Measurements from ENCODE around the gene SUMF1.
"Not testable (repeated sequence)": the region's sequence is repeated elsewhere in the genome, so short reads cannot be mapped to it uniquely, and the experiment has no call there.

Gene SUMF1

DNA sequence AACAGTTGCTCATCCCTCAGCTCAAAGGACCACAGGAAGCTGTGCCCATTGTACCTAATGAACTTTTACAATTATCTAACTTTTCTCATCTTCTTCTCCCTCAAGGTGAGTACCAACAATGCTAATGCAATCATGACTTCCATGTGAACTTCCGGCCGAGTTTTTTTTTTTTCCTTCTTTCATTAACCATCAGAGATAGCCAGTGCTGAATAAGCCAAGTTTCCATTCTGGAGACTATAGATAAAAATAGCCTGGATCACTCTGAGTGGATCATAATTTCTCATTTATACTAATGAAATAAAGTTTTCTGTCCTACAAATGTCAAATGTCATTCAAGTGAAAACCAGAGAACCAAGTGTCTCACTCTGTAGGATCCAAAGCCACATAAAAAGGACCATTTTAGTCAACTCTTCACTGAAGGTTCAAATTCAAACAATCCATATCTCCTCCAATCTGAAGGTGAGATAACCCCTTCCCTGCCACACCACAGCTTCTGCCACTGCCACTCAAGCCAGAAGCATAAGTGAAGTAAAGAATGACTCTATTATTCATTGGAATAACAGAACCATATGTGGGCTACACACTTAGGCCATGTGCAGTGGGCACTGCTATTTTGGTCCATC, 5.5 kb downstream of the SUMF1 start:
- no peak for DNase-seq (ENCODE audit: low spot score)

DNA sequence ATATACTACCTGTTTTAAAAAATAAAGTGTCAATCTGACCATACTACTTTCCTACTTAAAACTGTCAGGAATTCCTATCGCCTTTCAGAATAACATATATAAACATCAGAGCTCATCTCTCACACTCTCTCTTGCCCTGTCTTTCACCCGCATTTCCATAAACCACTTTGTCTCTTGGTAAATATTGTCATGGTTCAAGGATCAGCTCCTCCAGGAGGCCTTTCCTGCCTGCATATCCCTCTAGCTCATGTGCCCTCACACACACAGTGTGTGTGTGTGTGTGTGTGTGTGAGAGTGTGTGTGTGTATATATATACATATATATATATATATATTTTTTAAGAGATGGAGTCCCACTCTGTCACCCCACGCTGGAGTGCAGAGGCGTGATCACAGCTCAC, 6.7 kb downstream of the SUMF1 start:
- no peak for DNase-seq (ENCODE audit: low spot score)

DNA sequence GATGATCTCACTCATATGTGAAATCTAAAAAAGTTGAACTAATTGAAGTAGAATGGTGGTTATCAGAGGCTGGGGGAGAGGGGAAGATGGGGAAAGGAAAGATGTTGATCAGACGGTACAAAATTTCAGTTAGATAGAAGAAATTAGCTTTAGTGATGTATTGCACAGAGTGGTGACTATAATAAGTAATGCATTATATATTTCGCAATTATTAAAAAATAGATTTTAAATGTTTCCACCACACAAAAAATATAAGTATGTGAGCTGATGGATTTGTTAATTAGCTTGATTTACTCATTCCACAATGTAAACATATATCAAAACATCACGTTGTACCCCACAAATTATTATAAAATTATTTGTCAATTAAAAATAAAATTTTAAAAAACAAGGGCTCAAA, 8.1 kb downstream of the SUMF1 start:
- no peak for DNase-seq (ENCODE audit: low spot score)

DNA sequence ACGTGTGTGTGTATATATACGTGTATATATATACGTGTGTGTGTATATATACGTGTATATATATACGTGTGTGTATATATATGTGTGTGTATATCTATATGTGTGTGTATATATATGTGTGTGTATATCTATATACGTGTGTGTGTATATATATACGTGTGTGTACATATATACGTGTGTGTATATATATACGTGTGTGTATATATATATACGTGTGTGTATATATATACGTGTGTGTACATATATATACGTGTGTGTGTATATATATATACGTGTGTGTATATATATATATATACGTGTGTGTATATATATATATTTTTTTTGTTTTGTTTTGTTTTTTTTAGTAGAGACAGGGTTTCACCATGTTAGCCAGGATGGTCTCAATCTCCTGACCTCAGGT, 10.3 kb downstream of the SUMF1 start:
- DNase-seq (ENCODE audit: low spot score) = not testable (repeated sequence)

DNA sequence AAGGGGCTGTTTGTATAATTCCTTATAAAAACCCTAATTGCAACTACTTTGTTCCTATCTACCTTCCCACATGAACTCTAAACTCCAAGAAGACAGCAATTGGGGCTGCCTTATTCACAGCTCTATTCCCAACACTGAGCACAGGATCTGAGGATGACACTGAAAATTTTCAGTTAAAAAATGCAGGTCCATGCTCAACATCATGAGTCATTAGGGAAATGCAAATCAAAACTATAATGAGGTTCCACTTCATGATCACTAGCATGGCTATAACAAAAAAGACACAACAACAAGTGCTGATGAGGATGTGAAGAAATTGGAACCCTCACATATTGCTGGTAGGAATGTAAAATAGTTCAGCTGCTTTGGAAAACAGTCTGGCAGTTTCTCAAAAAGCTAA, 12.9 kb downstream of the SUMF1 start:
- no peak for DNase-seq (ENCODE audit: low spot score)

DNA sequence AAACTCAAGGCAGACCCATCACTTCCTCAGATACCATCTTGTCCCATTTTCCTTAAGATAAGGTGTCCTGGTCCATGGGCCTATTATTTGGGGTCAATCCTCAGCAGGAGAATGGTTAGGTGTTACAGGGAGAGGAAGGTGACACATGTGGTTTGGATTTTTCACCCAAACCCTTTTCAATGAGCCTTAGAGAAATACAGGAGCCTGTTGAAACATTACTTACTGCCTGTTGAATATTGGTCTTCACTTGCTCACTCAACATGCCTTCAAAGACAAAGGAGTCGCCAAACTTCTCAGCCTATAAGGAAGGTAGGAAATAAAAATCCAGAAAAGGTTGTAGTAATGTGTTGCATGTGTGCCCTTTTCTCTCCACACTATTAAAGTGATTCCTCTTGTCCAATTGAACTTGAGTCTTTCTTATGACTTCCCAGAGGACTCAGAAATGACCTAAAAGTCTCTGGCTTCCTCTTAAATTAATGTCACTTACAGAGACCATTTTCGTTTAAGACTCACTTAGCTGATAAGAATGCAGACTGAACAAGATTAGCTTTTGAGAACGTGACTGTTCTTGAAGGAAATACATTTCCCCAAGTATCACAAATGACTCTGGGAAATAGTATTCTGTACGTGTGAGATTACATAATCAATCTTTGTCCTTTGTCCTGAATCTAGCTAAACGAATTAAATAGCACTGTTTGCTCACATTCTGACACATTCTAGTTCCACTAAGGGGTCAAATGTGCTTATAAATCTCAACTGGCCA, 17.8 kb downstream of the SUMF1 start:
- no peak for DNase-seq (ENCODE audit: low spot score)

DNA sequence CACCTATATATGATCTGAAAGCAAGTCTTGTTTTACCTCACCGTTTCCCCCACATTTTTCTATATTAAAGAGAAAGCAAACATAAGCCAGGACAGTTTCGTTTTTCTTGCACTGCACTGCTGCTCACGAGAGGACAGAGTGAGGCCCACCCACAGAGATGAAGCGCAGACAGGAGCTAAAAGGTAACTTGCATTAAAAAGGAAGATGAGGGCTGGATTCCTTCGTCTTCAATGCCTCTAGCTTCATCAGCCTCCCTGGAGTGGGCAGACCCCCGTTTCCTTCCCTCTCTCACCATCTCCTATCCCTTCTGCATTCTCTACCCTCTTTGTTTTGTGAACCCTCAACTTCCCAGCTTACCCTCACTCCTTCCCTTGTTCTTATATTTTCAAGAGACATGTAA, 18.9 kb downstream of the SUMF1 start:
- DNase-seq (ENCODE audit: low spot score) = no peak

DNA sequence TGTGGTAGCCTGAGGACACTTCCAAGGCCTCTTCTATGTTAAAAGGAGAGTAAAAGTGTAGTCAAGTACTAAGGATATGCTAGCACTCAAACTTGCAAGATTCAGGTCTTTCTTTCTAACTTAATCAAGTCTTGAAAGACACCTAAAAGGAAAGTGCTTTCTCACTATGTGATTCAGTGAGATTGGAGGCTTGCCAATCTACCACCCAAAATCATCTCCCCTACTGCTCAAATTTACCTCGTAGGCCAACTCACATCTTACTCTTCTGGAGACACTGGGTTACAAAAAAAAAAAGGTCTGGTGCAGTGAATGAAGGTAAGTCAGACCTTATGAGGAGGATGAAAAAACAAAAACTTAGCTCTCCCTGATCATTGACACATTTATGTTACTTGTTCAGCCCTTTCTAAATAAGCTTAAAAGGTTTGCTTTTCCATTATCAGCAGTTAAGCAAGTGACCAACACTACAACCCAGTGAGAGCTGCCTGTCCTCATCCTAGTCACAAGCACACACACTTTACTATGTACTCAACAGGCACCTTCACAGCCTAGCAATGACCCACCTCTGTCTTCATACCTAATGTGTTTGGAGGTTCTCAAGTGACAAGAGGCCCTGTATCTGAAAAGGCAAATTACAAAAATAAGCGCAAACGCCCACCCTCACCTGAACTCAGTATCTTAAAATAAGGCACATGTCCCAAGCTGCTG, 19.6 kb downstream of the SUMF1 start:
- no peak for DNase-seq (ENCODE audit: low spot score)

DNA sequence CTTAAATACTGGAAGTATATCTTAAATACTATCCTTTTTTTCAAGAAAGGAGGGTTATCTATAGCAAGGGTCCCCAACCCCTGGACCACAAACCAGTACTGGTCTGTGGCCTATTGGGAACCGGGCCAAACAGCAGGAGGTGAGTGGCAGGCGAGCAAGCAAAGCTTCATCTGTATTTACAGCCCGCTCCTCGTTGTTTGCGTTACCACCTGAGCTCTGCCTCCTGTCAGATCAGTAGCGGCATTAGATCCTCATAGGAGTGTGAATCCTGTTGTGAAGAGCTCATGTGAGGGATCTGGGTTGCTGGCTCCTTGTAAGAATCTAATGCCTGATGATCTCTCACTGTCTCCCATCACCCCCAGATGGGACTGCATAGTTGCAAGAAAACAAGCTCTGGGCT, 26.1 kb downstream of the SUMF1 start:
- DNase-seq (ENCODE audit: low spot score) = no peak

DNA sequence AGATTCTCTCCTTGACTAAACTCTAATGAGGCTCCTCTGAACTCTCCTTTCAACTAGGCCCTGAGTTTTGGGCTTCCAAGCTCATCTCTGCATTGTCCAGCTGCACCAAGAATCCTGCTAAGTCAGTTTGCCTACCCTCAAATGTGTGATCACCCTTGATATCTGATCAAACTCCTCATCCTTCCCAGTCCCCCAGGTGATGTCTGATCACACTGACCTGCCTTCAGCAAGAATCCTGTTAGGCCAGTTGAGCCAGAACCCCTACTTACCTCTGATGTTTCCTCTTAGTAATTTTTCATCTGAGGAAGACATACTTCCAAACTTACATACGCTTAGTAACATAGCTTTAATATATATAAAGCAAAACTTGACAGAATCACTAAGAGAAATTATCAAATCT, 28.8 kb downstream of the SUMF1 start:
- DNase-seq (ENCODE audit: low spot score) = no peak

DNA sequence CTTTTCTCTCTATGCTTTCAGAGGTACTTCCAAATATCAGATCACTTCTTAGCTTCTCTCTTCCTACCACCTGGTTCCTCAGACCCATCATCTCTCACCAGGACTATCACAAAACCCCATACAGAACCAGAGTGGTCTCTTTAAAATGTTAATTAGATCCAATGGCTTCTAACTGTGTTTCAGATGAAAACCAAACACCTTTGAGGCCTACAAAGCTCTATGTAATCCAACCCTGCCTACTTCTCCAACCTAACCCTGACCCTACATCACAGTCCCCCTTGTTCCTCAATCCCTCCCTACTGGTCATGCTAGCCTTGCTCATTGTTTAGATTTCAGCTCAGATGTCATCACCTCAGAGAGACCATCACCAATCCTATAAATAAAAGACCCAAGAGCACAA, 34.8 kb downstream of the SUMF1 start:
- DNase-seq (ENCODE audit: low spot score) = no peak

DNA sequence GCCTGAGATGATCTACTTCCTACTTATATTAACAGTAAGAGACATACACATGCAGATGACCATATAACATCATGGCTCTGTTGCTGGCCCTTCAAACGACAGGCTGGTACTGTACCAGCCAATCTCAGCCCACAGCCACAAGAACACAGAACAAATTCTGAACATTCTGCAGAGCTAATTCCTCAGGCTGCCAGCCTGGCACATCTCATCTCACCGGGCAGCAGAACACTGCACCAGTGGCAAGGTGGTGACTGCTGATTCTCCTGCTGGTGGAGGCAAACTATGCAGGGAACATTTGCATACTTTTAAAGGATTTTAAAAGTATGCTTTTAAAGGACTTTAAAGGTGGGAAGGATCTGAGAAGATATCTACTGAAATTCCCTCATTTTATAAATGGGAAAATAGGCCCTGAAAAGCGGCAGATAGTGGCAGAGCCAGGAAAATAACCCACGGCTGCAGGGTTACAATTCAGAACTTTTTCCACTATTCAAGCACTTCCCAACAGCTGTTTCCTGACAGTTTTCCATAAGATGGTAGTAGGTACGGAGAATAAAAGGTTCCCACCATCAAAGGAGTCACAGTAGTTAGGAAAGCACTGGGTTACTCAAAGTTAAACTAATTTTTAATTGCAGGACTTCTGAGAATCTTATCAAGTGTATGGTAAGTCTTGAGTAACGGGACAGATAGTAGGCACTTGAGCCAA, 37.3 kb downstream of the SUMF1 start:
- no peak for DNase-seq (ENCODE audit: low spot score)

DNA sequence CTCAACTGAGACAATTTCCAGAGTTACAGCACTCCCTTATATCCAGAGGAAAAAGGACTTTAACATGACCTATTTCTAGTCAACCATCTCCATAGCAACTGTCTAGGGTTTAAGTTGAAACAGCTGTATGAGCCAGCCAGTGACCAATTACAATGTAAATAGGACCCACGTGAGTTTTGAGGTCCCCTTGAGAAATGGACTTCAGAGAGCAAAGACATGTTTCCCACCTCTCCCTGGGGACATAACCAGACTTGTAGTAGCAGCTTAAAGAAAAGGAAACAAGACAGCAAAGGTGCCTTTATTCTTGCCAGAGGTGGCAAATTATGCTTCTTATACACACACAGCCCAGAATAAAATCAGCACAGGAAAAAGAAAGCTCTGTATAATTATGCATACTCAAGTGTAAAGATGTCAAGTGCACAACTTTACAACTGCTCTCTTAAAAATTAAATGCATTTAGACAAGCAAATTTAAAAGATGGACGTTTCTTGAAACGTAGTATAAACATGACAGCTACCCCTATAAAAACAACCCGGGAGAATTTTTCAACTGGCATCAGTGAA, 40.2 kb downstream of the SUMF1 start:
- DNase-seq (ENCODE audit: low spot score) = peak; percentile 54

DNA sequence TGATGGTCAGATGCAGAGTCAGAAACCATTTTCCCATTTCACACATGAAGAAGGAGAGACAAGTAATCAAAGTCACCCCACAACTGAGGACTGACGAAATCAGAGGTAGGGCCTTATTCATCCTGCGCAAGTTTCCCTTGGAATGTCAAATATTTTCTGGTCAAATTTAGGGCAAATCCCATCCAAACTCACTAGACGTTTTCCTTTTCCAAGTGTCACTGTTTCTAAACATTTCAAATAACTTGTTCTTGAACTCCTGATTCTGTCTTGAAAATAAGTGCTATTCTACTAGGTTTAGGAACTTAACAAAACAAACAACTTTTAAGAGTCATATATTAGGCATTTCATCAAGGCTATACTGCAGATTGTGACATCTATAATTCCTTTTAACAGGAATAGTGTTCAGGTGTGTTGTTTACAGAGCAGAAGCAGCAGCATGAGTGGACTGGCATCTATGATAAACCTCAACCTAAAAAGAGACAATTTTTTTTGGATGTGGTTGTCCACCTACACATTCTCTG, 40.7 kb downstream of the SUMF1 start:
- DNase-seq (ENCODE audit: low spot score) = no peak

DNA sequence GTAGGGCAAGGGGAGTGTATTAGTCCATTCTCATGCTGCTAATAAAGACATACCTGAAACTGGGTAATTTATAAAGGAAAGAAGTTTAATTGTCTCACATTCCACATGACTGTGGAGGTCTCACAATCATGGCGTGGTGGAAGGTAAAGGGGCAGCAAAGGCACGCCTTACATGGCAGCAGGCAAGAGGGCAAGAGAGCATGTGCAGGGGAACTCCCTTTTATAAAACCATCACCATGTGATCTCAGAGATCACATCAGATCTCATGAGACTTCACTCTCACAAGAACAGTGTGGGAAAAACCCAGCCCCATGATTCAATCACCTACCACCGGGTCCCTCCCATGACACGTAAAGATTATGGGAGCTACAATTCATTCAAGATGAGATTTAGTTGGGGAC, 41.4 kb downstream of the SUMF1 start:
- no peak for DNase-seq (ENCODE audit: low spot score)

DNA sequence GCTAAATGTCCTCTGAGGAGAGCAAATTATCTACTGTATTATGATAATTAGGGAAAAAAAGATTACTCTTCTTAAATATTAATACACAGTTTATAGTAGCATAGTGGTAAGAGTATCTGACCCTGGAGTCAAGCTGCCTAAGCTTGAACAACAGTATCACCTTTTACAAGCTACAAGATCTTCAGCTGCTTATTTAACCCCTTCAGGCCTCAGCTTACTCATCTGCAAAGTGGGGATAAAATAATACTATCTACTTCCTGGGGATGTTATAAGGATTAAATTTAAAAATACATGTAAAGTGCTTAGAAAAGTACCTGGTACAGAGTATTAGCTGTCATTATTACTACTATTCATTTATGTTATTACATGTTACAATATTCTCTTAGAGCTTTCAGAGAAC, 42.0 kb downstream of the SUMF1 start:
- DNase-seq (ENCODE audit: low spot score) = no peak

DNA sequence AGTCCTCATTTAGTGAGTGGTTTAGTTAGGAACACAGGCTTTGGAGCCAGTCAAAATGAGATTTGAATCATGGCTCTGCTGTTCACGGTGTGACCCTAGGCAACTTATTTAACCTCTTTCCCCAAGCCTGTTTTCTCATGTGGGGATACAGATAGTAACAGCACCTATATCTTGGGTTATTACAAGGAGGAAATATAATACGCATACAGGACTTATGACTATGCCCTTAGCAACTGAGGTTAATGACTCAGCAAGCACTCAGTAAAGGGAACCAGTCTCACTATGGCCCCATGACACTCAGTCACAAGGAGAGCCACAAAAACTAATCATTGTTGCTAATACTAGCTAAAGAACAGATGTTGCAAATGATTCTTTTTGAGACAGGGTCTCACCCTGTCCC, 45.9 kb downstream of the SUMF1 start:
- no peak for DNase-seq (ENCODE audit: low spot score)

DNA sequence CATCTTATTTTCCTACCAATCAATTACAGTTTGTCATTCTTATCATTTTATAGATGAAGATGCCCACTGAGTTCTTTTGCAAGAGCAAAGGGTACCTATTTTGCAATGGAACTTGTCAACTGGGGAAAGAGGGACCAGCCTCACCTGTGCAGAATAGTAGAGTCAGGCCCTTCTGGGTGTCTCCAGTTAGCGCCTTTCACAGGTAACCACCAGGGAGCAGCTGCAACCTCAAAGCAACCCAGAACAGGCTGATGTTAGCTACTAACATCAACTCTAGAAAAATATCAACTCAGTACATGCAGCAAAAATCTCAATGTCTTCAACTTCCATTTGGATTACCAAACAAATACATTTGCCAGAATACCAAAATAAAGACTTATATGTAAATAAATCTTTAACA, 47.1 kb downstream of the SUMF1 start:
- DNase-seq (ENCODE audit: low spot score) = no peak

DNA sequence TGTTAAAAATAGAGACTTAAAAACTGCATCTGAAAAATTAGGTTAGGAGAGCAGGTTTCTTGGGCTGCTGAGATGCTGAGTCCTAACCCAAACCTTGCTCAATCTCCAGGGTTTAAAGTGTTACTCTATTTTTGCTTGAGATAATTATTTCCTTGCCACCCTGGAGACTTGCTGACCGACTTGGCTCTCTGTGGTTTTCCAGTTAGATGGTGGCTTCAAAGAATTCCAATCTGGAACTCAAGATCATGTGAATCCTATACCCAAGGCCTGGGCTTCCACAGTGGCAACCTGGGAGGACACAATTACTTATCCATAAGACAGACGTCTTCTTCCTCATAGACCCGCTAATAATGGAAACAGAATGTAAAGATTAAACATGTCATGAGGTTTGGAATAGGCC, 47.7 kb downstream of the SUMF1 start:
- no peak for DNase-seq (ENCODE audit: low spot score)

DNA sequence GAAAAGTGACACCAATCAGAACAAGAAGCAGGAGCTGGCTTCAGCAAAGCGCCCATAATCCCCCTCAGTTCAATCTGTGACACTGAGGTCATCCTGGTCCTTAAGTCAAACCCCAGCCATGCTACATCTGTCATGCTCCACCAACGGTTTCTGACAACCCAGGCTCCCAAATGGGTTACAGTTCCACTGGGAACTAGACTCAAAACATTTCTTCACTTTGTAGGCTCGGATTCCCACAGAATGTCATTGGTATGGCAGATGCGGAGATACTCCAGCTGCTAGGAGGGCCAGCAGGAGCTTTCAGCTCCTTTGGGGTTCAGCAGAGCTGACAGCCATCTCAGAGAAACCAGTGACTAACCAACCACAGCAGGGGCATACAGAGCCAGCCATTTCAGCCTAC, 48.9 kb downstream of the SUMF1 start:
- no peak for DNase-seq (ENCODE audit: low spot score)

DNA sequence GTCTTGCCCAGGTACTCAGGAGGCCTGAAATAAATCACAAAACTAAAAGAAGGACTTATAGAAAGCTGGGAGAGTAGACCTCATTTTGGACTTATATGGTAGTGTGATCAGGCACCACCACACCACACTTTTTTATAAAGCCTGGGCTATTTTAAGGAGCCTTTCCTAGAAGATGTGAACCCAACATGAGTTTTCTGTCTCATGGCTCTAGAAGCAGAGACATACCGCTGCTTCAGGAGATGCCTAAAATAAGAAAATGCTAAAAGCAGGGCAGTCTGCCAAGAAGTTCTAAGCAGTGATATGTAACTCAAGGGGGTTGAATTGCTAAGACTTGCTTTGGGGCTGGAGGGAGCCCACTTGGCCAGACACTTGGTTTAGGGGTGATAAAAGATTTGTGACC, 49.6 kb downstream of the SUMF1 start:
- no peak for DNase-seq (ENCODE audit: low spot score)

DNA sequence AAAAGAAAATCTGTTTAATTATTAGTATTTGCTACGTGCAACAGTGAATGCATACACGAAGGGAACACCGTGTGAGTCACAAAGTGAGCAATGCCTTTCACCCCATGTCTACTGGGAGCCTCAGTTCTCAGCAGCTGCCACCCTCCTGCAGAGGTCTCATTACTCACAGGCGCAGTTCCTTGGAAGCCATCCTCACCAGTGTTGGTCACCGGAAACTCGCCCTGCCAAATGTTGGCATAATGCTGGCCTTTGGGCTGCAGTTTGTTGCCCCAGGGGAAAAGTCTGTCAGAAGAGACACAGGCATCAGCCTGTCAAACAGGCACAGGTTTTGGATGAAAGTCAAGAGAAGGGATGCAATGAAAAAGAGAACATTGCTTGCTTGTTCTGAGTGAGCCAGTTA, 50.1 kb downstream of the SUMF1 start:
- no peak for DNase-seq (ENCODE audit: low spot score)

All from HuH-7 (cell line).